ENCODE results near the gene ALG9. TPM values are rescaled to one million over a fixed set of nuclear protein-coding genes. Genes with fewer than 3 reads are reported as not detected.

Gene ALG9
- total and polyA plus RNA-seq, 2 donors (not counting 1 experiment from before 2014, with no cell fraction given) = 30.9 to 43.8 TPM

DNA sequence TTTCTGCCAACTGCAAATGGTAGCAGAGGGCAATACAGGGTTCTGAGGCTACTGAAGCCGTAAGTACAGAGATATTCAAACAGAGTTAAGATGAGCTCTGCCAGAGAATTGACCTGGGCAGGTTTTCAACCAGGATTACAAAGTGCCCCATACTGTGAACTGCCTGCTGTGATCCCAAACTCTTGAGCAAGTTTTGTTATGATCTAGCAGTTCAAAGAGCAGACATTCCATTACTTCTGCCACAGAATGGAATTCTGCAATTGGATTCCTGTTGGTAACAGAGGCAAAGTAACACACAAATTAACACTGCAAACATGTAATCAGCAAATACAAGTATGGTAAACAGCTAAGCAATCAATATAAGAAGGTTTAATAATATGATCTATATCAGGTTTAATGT, 31.2 kb downstream of the ALG9 start:
- Histone ChIP-seq H3K27ac (ENCODE audit: insufficient read depth, low read length) (no peak overlapping the region), H2AFZ (ENCODE audit: low read length) (no peak overlapping the region)
- peak in 1 of 2 donors; percentile 36 for DNase-seq (ENCODE audit: low read depth in 2 of 2)

DNA sequence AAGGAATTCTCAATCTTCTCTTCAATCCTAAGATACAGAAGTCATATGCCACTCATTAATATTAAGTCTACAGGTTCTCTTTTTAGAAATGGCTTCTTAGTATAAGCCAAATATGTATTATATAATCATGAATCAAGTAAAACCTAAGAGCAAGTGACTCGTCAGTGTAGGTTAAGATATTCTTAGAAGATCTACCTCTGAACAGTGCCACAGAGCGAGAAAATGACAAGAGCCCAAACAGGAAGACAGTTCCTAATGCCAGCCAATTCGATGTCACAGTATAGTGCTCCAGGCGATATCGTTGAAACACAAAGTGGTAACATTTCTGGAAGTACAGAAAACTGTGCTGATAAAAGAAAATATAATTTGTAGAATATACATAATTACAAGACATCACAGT, 33.3 kb downstream of the ALG9 start:
- TF ChIP-seq EZH2 (IDR thresholded peaks at IDR 0.05; ENCODE audit: low read length, missing control alignments) = no peak
- TF ChIP-seq, protein P1, sequence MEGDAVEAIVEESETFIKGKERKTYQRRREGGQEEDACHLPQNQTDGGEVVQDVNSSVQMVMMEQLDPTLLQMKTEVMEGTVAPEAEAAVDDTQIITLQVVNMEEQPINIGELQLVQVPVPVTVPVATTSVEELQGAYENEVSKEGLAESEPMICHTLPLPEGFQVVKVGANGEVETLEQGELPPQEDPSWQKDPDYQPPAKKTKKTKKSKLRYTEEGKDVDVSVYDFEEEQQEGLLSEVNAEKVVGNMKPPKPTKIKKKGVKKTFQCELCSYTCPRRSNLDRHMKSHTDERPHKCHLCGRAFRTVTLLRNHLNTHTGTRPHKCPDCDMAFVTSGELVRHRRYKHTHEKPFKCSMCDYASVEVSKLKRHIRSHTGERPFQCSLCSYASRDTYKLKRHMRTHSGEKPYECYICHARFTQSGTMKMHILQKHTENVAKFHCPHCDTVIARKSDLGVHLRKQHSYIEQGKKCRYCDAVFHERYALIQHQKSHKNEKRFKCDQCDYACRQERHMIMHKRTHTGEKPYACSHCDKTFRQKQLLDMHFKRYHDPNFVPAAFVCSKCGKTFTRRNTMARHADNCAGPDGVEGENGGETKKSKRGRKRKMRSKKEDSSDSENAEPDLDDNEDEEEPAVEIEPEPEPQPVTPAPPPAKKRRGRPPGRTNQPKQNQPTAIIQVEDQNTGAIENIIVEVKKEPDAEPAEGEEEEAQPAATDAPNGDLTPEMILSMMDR (conservative IDR thresholded peaks at IDR 0.05 in 1 of 2, IDR thresholded peaks at IDR 0.05 in 1 of 2; ENCODE audit: low read depth in 1 of 2, low read length in 2 of 2) = no peak
- H4K20me1 ChIP-seq (ENCODE audit: control insufficient read depth, extremely low read depth, insufficient read depth, low read length) = peaks cover 2% of the 10 kb centered on the region

More for the DNA sequence above, 31.2 kb downstream of the ALG9 start:
- H3K9ac ChIP-seq (ENCODE audit: insufficient read depth, low read length) = no peak overlapping the region
- H3K27me3 ChIP-seq (ENCODE audit: control insufficient read depth, insufficient read depth, low read length) = no peaks in the 10 kb centered on the region
- no peak overlapping the region for H3K4me2 ChIP-seq (ENCODE audit: extremely low read depth, insufficient read depth, low read length)
- peaks cover 5% of the 10 kb centered on the region for H3K36me3 ChIP-seq (ENCODE audit: control insufficient read depth, insufficient read depth, low read length)
- no peaks in the 10 kb centered on the region for H3K9me3 ChIP-seq (ENCODE audit: control insufficient read depth, insufficient read depth, low read depth, low read length)
- no peak for TF ChIP-seq EZH2 (IDR thresholded peaks at IDR 0.05; ENCODE audit: low read length, missing control alignments)
- TF ChIP-seq, protein P1 (conservative IDR thresholded peaks at IDR 0.05 in 1 of 2, IDR thresholded peaks at IDR 0.05 in 1 of 2; ENCODE audit: low read depth in 1 of 2, low read length in 2 of 2) = no peak
- H3K79me2 ChIP-seq (ENCODE audit: control insufficient read depth, insufficient read depth, low read length) = no peaks in the 10 kb centered on the region
- H4K20me1 ChIP-seq (ENCODE audit: control insufficient read depth, extremely low read depth, insufficient read depth, low read length) = peaks cover 2% of the 10 kb centered on the region
- no peaks in the 10 kb centered on the region for H3K4me1 ChIP-seq (ENCODE audit: control insufficient read depth, extremely low read depth, insufficient read depth, low read length)
- no peak overlapping the region for H3K4me3 ChIP-seq (replicated peaks in 1 of 4; ENCODE audit: control extremely low read depth in 1 of 4, insufficient read depth in 1 of 4, low read depth in 3 of 4, low read length in 4 of 4)

DNA sequence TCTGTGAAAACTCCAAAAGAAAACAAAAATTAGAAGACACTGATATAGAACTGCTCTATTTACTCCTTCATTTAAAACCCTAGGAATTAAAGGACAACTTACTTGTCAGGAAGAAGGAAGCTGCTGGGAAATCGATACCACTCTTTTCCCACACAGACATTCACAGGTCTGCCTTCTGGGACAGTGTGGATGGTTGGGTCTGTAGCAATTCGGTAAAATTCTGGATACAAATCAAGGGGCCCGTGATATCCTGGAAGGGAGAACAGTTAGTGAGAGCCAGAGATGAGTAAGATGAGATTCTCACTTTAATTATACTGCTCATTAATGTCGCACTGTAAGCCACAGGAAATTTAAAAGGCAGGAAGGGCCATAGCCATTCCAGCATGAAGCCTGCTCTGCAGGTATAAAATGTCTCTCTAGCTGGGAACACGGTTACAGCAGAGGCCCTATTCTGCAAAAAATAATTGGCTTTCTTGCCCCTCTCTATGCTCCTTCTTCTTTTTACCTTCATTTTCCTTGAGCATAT, 34.0 kb downstream of the ALG9 start:
- no peak for DNase-seq (ENCODE audit: low read depth in 2 of 2)
- TF ChIP-seq, protein P1 (conservative IDR thresholded peaks at IDR 0.05 in 1 of 2, IDR thresholded peaks at IDR 0.05 in 1 of 2; ENCODE audit: low read depth in 1 of 2, low read length in 2 of 2) = no peak
- no peak for TF ChIP-seq EZH2 (IDR thresholded peaks at IDR 0.05; ENCODE audit: low read length, missing control alignments)
- no peaks in the 10 kb centered on the region for H3K79me2 ChIP-seq (ENCODE audit: control insufficient read depth, insufficient read depth, low read length)
- no peak overlapping the region for H3K4me3 ChIP-seq (replicated peaks in 1 of 4; ENCODE audit: control extremely low read depth in 1 of 4, insufficient read depth in 1 of 4, low read depth in 3 of 4, low read length in 4 of 4)
- H3K36me3 ChIP-seq (ENCODE audit: control insufficient read depth, insufficient read depth, low read length) = peaks cover 5% of the 10 kb centered on the region
- H2AFZ ChIP-seq (ENCODE audit: low read length) = no peak overlapping the region
- no peaks in the 10 kb centered on the region for H3K27me3 ChIP-seq (ENCODE audit: control insufficient read depth, insufficient read depth, low read length)
- no peak overlapping the region for H3K4me2 ChIP-seq (ENCODE audit: extremely low read depth, insufficient read depth, low read length)
- peaks cover 2% of the 10 kb centered on the region for H4K20me1 ChIP-seq (ENCODE audit: control insufficient read depth, extremely low read depth, insufficient read depth, low read length)
- H3K27ac ChIP-seq (ENCODE audit: insufficient read depth, low read length) = no peak overlapping the region
- no peaks in the 10 kb centered on the region for H3K4me1 ChIP-seq (ENCODE audit: control insufficient read depth, extremely low read depth, insufficient read depth, low read length)
- no peaks in the 10 kb centered on the region for H3K9me3 ChIP-seq (ENCODE audit: control insufficient read depth, insufficient read depth, low read depth, low read length)
- no peak overlapping the region for H3K9ac ChIP-seq (ENCODE audit: insufficient read depth, low read length)

More for the DNA sequence above, 33.3 kb downstream of the ALG9 start:
- H3K79me2 ChIP-seq (ENCODE audit: control insufficient read depth, insufficient read depth, low read length) = no peaks in the 10 kb centered on the region
- H3K4me1 ChIP-seq (ENCODE audit: control insufficient read depth, extremely low read depth, insufficient read depth, low read length) = no peaks in the 10 kb centered on the region
- no peak for DNase-seq (ENCODE audit: low read depth in 2 of 2)
- H3K27ac ChIP-seq (ENCODE audit: insufficient read depth, low read length) = no peak overlapping the region
- peaks cover 5% of the 10 kb centered on the region for H3K36me3 ChIP-seq (ENCODE audit: control insufficient read depth, insufficient read depth, low read length)
- no peaks in the 10 kb centered on the region for H3K9me3 ChIP-seq (ENCODE audit: control insufficient read depth, insufficient read depth, low read depth, low read length)
- no peak overlapping the region for H3K4me2 ChIP-seq (ENCODE audit: extremely low read depth, insufficient read depth, low read length)
- no peak overlapping the region for H2AFZ ChIP-seq (ENCODE audit: low read length)
- H3K4me3 ChIP-seq (replicated peaks in 1 of 4; ENCODE audit: control extremely low read depth in 1 of 4, insufficient read depth in 1 of 4, low read depth in 3 of 4, low read length in 4 of 4) = no peak overlapping the region
- H3K9ac ChIP-seq (ENCODE audit: insufficient read depth, low read length) = no peak overlapping the region
- no peaks in the 10 kb centered on the region for H3K27me3 ChIP-seq (ENCODE audit: control insufficient read depth, insufficient read depth, low read length)
